ENCODE data around the gene GPRC5D. TPM values are rescaled to one million over a fixed set of nuclear protein-coding genes. Genes with fewer than 3 reads are reported as not detected.
A peak's percentile ranks its signal among the peaks of the same experiment; 100 is the strongest.

GPRC5D gene
- total and polyA plus RNA-seq, 8 donors = 0.18 TPM; not detected in 7

DNA sequence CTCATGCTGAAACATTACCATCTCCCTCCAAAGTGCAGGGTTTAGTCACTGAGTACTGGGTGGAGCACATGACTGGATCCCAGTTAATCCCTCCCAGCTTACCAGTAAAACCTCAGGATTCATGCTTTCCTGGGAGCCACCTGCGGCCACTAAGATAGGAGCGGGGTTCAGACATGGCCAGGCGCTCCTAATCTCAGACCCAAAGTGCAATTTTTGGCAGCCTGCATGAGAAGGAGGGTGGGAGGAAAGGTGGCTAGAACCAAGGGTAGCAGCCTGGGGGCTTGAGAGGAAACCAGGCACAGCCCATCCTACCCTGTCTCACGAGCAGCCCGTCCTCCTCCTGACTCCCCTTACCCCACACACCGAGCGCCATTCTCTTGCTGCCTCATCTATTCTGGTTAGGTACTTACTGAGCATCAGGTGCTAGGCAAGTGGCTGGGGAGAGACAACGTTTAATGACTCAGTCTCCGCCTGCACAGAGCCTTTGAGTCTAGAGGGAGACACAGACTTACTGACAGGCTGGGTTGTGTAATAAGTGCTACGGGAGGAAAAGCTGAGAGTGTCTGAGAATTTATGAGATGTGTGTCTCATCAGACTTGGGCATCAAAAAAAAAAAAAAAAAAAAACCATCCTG lies 50.7 kb downstream of the GPRC5D start:
- WGBS, 5 donors = 69 to 83% (median 78%) methylated on average over 10 of the region's 10 CpGs
- intact Hi-C loops (cut with DNase I; ENCODE audit: low total_unique reads) = no loop called here
- Histone ChIP-seq H3K4me1 (peaks cover 0 to 72% (median 18%) of the 10 kb centered on the region in 4 donors), H3K4me3 (no peak overlapping the region), H3K9me3 (no peaks in the 10 kb centered on the region), H3K27me3 (no peaks in the 10 kb centered on the region), H3K36me3 (no peaks in the 10 kb centered on the region), H3K27ac (peak overlapping the region in 4 of 5 donors; percentile 52 to 75 (median 62))
- no peak for DNase-seq
- no peak for TF ChIP-seq EP300 (IDR thresholded peaks at IDR 0.05)
- TF ChIP-seq, protein P1, sequence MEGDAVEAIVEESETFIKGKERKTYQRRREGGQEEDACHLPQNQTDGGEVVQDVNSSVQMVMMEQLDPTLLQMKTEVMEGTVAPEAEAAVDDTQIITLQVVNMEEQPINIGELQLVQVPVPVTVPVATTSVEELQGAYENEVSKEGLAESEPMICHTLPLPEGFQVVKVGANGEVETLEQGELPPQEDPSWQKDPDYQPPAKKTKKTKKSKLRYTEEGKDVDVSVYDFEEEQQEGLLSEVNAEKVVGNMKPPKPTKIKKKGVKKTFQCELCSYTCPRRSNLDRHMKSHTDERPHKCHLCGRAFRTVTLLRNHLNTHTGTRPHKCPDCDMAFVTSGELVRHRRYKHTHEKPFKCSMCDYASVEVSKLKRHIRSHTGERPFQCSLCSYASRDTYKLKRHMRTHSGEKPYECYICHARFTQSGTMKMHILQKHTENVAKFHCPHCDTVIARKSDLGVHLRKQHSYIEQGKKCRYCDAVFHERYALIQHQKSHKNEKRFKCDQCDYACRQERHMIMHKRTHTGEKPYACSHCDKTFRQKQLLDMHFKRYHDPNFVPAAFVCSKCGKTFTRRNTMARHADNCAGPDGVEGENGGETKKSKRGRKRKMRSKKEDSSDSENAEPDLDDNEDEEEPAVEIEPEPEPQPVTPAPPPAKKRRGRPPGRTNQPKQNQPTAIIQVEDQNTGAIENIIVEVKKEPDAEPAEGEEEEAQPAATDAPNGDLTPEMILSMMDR (IDR thresholded peaks at IDR 0.05) = no peak
- TF ChIP-seq POLR2A (IDR thresholded peaks at IDR 0.05) = no peak
- no peak for TF ChIP-seq POLR2AphosphoS5 (IDR thresholded peaks at IDR 0.05)

DNA sequence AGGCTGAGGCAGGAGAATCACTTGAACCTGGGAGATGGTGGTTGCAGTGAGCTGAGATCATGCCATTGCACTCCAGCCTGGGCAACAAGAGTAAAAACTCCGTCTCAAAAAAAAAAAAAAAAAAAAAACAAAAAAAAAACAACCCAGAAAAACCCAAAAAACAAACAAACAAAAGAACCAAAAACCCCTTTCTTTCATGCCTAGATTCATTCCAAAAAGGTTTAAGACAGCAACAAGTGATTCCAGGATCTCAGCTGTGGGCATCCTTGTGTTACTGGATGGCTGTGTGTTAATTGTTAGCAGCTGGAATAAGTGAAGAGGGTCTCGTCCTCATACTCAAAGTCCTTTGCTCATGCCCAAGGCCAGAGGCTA lies 51.2 kb downstream of the GPRC5D start:
- H3K27ac ChIP-seq = peak overlapping the region in 4 of 5 donors; percentile 52 to 75 (median 62)
- TF ChIP-seq POLR2AphosphoS5 (IDR thresholded peaks at IDR 0.05) (no peak), EP300 (IDR thresholded peaks at IDR 0.05) (no peak), POLR2A (IDR thresholded peaks at IDR 0.05) (no peak)
- TF ChIP-seq, protein P1 (IDR thresholded peaks at IDR 0.05) = no peak

DNA sequence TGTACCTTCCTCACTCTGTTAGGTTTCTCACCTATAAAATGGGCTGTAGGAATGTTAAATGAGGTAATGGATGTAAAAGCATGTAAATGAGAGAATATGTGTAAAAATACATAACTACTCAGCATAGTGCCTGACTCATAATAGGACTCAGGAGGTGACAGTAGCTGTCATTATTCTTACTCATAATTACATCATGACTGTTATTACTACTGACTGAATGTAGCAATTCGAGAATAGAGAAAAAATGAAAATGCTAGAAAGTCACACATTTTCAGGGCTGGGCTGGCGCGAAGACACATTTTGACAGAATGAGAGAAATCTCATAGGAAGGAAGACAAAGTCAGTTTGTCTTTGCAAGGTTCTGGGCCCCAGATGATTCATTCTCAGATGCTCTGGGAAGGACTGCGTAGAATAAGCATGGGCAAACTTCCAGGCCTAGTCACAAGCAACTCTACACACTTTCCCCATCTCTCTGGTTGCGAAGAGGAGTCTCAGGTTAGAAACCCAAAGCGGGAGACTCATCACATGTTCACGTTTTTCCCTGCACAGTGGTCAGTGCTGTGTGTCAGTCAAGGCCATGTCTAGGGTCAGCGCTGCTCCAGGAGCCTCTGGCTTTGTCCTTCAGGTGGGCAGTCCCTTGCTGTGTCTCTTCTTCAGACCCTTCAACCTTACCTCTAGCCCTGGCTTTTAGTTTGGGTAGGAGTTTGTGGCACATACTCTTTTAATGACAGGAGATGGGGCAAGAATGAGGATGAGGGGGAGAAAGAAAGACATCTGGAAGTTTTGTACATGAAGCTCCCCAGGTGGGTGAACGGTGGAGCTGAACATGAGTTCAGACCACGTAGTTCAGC lies 52.2 kb downstream of the GPRC5D start:
- Histone ChIP-seq H3K4me3 (no peak overlapping the region), H3K9me3 (no peaks in the 10 kb centered on the region), H3K27me3 (no peaks in the 10 kb centered on the region), H3K27ac (peak overlapping the region in 4 of 5 donors; percentile 44 to 75 (median 60)), H3K36me3 (no peaks in the 10 kb centered on the region), H3K4me1 (peaks cover 0 to 76% (median 18%) of the 10 kb centered on the region in 4 donors)
- TF ChIP-seq EP300 (IDR thresholded peaks at IDR 0.05) (no peak), POLR2A (IDR thresholded peaks at IDR 0.05) (no peak), POLR2AphosphoS5 (IDR thresholded peaks at IDR 0.05) (no peak)
- TF ChIP-seq, protein P1 (IDR thresholded peaks at IDR 0.05) = no peak
- no peak for DNase-seq
- intact Hi-C loops (cut with DNase I; ENCODE audit: low total_unique reads) = no loop called here
- 65 to 82% (median 78%) methylated on average over 10 of the region's 10 CpGs for WGBS, 5 donors

More for the DNA sequence above, 51.2 kb downstream of the GPRC5D start:
- Histone ChIP-seq H3K9me3 (no peaks in the 10 kb centered on the region), H3K36me3 (no peaks in the 10 kb centered on the region), H3K4me1 (peaks cover 0 to 76% (median 18%) of the 10 kb centered on the region in 4 donors), H3K4me3 (no peak overlapping the region), H3K27me3 (no peaks in the 10 kb centered on the region)
- 70 to 82% (median 77%) methylated on average over 1 to 2 of the region's 2 CpGs for WGBS, 5 donors
- DNase-seq = no peak
- intact Hi-C loops (cut with DNase I; ENCODE audit: low total_unique reads) = no loop called here

DNA sequence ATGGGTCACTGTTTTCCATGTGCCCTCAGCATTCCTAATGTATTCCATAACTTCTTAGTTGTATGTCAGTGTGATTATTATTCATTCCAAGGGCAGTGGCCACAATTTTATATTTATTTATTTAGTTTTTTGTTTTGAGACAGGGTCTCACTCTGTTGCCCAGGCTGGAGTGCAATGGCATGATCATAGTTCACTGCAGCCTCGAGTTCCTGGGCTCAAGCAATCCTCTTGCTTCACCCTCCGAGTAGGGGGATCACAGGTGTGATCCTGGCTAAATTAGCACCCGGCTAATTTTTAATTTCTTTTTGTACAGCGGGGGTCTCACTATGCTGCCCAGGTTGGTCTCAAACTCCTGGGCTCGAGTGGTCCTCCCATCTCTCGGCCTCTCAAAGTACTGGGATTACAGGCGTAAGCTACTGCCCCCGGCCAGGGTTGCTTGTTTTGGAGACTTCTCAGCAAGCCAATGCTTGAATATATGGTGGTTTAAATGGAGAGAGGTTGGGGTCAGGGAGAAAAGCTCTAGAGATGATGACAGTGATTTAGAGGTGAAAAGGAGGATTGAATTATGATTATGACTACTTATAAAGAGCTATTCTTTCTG lies 53.0 kb downstream of the GPRC5D start:
- Histone ChIP-seq H3K36me3 (no peaks in the 10 kb centered on the region), H3K4me1 (peaks cover 0 to 73% (median 17%) of the 10 kb centered on the region in 4 donors), H3K4me3 (no peak overlapping the region), H3K27me3 (no peaks in the 10 kb centered on the region), H3K27ac (peak overlapping the region in 2 of 5 donors; percentile 24 to 51), H3K9me3 (no peaks in the 10 kb centered on the region)
- TF ChIP-seq EP300 (IDR thresholded peaks at IDR 0.05) = no peak
- no peak for TF ChIP-seq POLR2AphosphoS5 (IDR thresholded peaks at IDR 0.05)
- TF ChIP-seq POLR2A (IDR thresholded peaks at IDR 0.05) = no peak
- DNase-seq = no peak
- intact Hi-C loops (cut with DNase I; ENCODE audit: low total_unique reads) = no loop called here
- 83 to 94% (median 91%) methylated on average over 8 of the region's 8 CpGs for WGBS, 5 donors
